ENCODE measurements around the gene CTSA.
A peak's percentile ranks its signal among the peaks of the same experiment; 100 is the strongest.
"Not testable (repeated sequence)": the region's sequence is repeated elsewhere in the genome, so short reads cannot be mapped to it uniquely, and the experiment has no call there.

CTSA gene

DNA sequence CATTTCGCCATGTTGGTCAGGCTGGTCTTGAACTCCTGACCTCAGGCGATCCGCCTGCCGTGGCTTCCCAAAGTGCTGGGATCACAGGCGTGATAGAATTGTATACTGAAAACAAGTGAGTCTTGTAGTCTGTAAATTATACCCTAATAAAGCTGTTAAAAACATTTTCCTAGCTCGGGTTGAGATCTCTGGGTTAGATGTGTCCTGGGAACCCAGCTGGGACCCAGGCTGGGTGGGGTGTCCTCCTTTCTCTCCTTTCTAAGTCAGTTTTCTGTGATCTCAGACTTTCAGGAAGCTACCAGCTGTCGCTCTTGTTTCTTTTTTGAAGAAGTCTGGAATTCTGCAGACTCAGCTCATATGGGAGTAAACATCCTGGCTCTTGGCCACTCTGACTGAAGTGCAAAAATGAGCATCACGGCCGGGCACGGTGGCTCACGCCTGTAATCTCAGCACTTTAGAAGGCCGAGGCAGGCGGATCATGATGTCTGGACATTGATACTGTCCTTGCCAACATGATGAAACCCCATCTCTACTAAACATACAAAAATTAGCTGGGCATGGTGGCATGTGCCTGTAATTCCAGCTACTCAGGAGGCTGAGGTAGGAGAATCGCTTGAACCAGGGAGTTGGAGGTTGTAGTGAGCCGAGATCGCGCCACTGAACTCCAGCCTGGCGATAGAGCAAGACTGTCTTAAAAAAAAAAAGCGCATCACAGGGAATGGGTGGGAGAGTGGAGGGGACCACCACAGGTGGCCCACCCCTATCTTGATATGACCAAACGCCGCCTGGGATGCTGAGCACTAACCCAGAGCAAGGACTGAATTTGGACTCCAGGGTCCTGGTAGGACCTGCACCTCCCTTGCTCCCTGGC, 33.5 kb downstream of the CTSA start:
- no peak overlapping the region for H3K4me3 ChIP-seq (replicated peaks in 1 of 2; ENCODE audit: low read depth in 2 of 2, low read length in 2 of 2)
- peak; percentile 62 to 79 for DNase-seq (ENCODE audit: low read depth in 2 of 2)
- TF ChIP-seq, protein P1, sequence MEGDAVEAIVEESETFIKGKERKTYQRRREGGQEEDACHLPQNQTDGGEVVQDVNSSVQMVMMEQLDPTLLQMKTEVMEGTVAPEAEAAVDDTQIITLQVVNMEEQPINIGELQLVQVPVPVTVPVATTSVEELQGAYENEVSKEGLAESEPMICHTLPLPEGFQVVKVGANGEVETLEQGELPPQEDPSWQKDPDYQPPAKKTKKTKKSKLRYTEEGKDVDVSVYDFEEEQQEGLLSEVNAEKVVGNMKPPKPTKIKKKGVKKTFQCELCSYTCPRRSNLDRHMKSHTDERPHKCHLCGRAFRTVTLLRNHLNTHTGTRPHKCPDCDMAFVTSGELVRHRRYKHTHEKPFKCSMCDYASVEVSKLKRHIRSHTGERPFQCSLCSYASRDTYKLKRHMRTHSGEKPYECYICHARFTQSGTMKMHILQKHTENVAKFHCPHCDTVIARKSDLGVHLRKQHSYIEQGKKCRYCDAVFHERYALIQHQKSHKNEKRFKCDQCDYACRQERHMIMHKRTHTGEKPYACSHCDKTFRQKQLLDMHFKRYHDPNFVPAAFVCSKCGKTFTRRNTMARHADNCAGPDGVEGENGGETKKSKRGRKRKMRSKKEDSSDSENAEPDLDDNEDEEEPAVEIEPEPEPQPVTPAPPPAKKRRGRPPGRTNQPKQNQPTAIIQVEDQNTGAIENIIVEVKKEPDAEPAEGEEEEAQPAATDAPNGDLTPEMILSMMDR (IDR thresholded peaks at IDR 0.05; ENCODE audit: low read depth, low read length), result no peak

DNA sequence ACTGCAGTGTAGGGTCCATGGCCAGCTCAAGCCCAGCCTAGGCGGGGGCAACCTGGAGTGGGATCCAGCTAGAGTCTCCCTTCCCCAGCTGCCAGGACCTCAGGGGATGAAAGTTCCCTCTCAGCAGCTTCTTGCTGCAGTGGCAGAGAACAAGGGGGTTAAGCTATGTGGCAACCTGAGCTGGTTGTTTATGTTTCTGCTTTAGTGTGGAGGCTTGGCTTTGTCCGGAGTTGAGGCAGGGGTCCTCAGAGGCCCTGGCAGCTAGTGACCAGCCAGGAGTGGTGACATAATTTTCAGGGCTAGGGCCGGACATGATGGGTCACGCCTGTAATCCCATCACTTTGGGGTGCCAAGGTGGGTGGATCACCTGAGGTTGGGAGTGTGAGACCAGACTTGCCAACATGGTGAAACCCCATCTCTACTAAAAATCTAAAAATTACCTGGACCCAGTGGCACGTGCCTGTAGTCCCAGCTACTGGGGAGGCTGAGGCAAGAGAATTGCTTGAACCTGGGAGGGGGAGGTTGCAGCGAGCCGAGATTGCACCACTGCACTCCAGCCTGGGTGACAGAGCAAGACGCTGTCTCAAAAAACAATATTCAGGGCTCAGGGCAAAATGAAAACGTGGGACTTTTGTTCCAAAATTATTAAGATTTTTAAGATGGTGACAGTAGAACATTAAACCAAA, 34.8 kb downstream of the CTSA start:
- TF ChIP-seq, protein P1 (IDR thresholded peaks at IDR 0.05; ENCODE audit: low read depth, low read length), result no peak
- H3K4me3 ChIP-seq (replicated peaks in 1 of 2; ENCODE audit: low read depth in 2 of 2, low read length in 2 of 2), result no peak overlapping the region
- DNase-seq (ENCODE audit: low read depth in 2 of 2), result no peak

DNA sequence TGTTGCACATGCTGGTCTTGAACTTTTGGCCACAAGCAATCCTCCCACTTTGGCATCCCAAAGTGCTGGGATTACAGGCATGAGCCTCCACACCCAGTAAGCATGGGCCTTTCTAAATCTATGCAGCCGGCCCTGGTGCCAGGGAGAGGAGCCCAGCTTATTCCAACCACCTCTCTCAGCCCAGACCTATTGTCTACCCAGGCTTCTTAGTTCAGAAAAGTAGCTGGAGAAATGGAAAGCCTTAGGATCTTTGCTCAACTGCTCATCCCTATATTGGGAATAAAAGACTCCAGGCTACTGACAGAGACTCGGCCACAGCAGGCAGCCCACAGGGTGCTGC, 35.6 kb downstream of the CTSA start:
- H3K4me3 ChIP-seq (replicated peaks in 1 of 2; ENCODE audit: low read depth in 2 of 2, low read length in 2 of 2), result no peak overlapping the region
- TF ChIP-seq, protein P1 (IDR thresholded peaks at IDR 0.05; ENCODE audit: low read depth, low read length), result no peak
- DNase-seq (ENCODE audit: low read depth in 2 of 2), result no peak

DNA sequence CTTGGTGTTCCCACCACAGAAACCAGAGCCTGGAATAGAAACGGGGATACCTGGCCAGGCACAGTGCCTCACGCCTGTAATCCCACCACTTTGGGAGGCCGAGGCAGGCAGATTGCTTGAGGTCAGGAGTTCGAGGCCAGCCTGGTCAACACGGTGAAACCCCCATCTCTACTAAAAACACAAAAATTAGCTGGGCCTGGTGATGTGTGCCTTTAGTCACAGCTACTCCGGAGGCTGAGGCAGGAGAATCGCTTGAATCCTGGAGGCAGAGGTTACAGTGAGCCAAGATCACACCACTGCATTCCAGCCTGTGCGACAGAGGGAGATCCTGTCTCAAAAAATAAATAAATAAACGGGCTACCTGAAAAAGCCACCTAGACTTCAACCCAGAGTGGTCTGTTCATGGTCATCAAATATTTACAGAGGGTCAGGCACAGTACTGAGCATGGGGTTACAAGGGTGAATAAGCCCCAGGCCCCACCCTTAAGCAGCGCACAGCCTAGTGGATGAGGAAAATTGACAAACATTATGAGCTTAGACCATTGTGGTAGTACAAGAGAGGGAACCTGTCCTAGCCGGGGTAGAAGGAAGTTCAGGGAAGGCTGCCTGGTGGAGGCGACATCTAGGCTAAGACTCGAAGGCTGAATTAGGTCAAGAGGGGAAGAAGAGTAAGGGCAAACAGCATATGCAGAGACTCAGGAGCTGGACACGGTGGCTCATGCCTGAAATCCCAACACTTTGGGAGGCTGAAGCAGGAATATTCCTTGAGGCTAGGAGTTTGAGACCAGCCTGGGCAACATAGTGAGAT, 36.1 kb downstream of the CTSA start:
- TF ChIP-seq, protein P1 (IDR thresholded peaks at IDR 0.05; ENCODE audit: low read depth, low read length), result no peak
- no peak for DNase-seq (ENCODE audit: low read depth in 2 of 2)
- no peak overlapping the region for H3K4me3 ChIP-seq (replicated peaks in 1 of 2; ENCODE audit: low read depth in 2 of 2, low read length in 2 of 2)

DNA sequence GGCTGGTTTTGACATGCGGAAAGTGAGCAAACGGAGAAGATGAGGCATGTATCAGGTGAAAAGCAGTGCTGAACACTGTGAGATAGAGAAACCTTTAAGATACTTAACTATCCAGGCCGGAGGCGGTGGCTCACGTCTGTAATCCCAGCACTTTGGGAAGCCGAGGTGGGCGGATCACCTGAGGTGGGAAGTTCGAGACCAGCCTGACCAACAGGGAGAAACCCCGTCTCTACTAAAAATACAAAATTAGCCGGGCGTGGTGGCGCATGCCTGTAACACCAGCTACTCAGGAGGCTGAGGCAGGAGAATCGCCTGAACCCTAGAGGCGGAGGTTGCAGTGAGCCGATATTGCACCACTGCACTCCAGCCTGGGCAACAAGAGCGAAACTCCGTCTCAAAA, 40.5 kb downstream of the CTSA start:
- not testable (repeated sequence) for DNase-seq (ENCODE audit: low read depth in 2 of 2); H3K4me3 ChIP-seq (replicated peaks in 1 of 2; ENCODE audit: low read depth in 2 of 2, low read length in 2 of 2)

DNA sequence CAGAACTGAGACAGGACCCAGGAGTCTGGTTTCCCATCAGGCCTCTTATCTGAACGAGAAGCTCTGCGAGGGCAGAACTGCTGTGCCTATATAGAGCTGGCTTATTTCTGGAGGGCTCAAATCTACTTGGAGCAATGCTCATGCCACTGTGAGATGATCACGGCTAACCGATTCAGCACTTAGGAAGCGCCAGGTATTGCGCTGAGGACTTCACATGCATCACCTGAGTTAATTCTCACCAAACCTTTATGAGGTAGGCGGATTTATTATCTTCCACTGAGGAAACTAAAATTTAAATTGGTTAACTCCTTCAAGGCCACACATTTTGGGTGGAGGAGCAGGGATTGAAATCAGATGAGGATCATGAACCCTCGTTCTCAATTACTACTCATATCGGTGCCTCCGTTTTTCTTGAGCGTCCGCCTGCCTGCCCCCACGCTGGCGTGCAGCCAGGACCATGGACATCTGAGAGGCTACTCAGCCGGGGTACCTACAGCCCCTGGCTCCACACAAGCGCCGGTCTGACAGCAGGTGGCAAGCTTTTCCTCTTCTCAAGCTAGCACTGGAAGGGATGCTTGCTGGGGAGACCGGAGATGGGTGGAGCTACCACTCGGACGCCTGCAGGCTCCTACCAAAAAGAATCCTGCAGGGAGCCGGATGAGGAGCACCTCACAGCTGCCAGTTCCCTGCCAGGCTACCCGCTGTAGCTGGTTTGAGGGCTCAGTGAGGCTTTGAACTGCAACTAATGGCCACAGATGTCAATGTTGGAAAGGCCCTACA, 42.3 kb downstream of the CTSA start:
- DNase-seq (ENCODE audit: low read depth in 2 of 2), result peak; percentile 75 to 82
- H3K4me3 ChIP-seq (replicated peaks in 1 of 2; ENCODE audit: low read depth in 2 of 2, low read length in 2 of 2), result peak overlapping the region; percentile 98 to 99
- TF ChIP-seq, protein P1 (IDR thresholded peaks at IDR 0.05; ENCODE audit: low read depth, low read length), result no peak
